ENCODE measurements around the gene DISC1.

DISC1 gene

GRCh38 chr1:232057217-232057895 is 430.8 kb downstream of the DISC1 start:
- no peak for DNase-seq (ENCODE audit: low read depth)
- TF ChIP-seq, protein P1, sequence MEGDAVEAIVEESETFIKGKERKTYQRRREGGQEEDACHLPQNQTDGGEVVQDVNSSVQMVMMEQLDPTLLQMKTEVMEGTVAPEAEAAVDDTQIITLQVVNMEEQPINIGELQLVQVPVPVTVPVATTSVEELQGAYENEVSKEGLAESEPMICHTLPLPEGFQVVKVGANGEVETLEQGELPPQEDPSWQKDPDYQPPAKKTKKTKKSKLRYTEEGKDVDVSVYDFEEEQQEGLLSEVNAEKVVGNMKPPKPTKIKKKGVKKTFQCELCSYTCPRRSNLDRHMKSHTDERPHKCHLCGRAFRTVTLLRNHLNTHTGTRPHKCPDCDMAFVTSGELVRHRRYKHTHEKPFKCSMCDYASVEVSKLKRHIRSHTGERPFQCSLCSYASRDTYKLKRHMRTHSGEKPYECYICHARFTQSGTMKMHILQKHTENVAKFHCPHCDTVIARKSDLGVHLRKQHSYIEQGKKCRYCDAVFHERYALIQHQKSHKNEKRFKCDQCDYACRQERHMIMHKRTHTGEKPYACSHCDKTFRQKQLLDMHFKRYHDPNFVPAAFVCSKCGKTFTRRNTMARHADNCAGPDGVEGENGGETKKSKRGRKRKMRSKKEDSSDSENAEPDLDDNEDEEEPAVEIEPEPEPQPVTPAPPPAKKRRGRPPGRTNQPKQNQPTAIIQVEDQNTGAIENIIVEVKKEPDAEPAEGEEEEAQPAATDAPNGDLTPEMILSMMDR (IDR thresholded peaks at IDR 0.05; ENCODE audit: low read length, missing control alignments) = no peak
- no peak overlapping the region for H3K4me3 ChIP-seq (replicated peaks; ENCODE audit: low read depth, low read length)

DNA sequence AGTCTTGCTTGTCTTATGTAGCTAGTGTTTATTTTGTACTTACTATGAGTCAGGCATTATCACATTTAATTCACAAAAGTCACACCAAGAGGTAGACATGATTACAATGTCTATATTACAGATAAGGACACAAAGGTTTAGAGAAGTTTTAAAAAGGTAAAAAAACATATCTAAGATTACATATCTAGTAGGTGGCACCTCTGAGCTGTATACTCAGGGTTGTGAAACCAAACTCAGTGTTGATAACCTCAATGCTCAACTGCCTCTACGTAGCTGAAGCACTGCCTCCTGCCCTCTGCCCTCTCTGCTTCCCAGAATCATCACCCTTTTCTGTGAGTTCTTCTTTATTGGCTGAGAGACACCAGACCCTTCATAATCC is 431.3 kb downstream of the DISC1 start:
- H3K4me3 ChIP-seq (replicated peaks; ENCODE audit: low read depth, low read length) = no peak overlapping the region
- TF ChIP-seq, protein P1 (IDR thresholded peaks at IDR 0.05; ENCODE audit: low read length, missing control alignments) = no peak
- no peak for DNase-seq (ENCODE audit: low read depth)

DNA sequence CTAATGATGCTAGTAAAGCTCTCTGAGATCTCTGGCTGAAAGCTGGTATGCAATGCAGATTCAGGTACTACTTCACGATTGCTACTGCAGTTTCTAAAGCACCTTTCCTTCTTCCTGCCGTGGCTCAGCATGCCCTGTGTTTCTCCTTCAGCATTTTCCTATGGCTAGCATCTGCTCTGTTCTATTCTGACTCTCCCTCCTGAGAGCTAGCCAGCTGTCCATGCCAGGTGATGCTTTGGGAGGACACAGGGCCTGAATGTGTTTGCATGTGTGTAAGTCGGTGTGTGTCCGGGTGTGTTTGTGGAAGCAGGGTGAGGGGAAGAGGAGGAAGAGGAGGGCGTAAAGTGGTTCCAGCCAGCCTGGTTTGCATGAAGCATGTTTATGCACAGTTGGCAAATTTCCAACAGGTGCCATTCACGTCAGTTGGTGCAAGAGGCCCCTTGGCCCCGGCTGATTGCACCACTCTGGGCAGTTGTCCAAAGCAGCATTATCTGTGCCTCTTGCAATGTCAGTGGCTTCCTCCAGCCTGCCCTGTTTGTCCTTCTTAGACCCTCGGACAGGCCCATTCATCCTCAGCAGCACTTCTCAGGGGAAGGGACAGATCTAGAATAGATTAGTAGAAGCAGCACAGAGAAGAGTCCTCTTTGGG is 433.3 kb downstream of the DISC1 start:
- TF ChIP-seq, protein P1 (IDR thresholded peaks at IDR 0.05; ENCODE audit: low read length, missing control alignments) = no peak
- H3K4me3 ChIP-seq (replicated peaks; ENCODE audit: low read depth, low read length) = no peak overlapping the region
- no peak for DNase-seq (ENCODE audit: low read depth)

GRCh38 chr1:232062967-232063366 is 436.4 kb downstream of the DISC1 start:
- no peak for DNase-seq (ENCODE audit: low read depth)
- TF ChIP-seq, protein P1 (IDR thresholded peaks at IDR 0.05; ENCODE audit: low read length, missing control alignments) = no peak
- H3K4me3 ChIP-seq (replicated peaks; ENCODE audit: low read depth, low read length) = no peak overlapping the region

GRCh38 chr1:232066521-232066920 is 439.9 kb downstream of the DISC1 start:
- no peak overlapping the region for H3K4me3 ChIP-seq (replicated peaks; ENCODE audit: low read depth, low read length)
- TF ChIP-seq, protein P1 (IDR thresholded peaks at IDR 0.05; ENCODE audit: low read length, missing control alignments) = no peak
- no peak for DNase-seq (ENCODE audit: low read depth)

GRCh38 chr1:232074265-232074664 is 447.7 kb downstream of the DISC1 start:
- DNase-seq (ENCODE audit: low read depth) = no peak
- H3K4me3 ChIP-seq (replicated peaks; ENCODE audit: low read depth, low read length) = no peak overlapping the region
- TF ChIP-seq, protein P1 (IDR thresholded peaks at IDR 0.05; ENCODE audit: low read length, missing control alignments) = no peak

GRCh38 chr1:232077809-232078208 is 451.2 kb downstream of the DISC1 start:
- H3K4me3 ChIP-seq (replicated peaks; ENCODE audit: low read depth, low read length) = no peak overlapping the region
- DNase-seq (ENCODE audit: low read depth) = no peak
- TF ChIP-seq, protein P1 (IDR thresholded peaks at IDR 0.05; ENCODE audit: low read length, missing control alignments) = no peak
